IMR-90 (cell line): ENCODE measurements around the gene OR8D4. TPM values are rescaled to one million over a fixed set of nuclear protein-coding genes. Genes with fewer than 3 reads are reported as not detected.

ENCODE experiments used
- ATAC-seq: fragments of 200-7000 bp; cut with Tn5 transposase; 2 replicates; pipeline ENCODE4 v1.9.1; 2020; ENCODE audit warnings: low read depth, mild to moderate bottlenecking, moderate library complexity
- BruUV-seq: library from RNA; stranded (reverse); fragments of 400-500 nt; replicated peaks from 2 replicates; lab custom pipeline; 2021; lab: Mats Ljungman, UMichigan
- CTCF ChIA-PET: fragments of 300-600 bp; formaldehyde crosslinking; extraction: SDS; loops from one replicate; lab custom pipeline; 2021; ENCODE audit warnings: antibody characterized with exemption; lab: Yijun Ruan, JAX
- POLR2A ChIA-PET: fragments of 300-600 bp; sonication (Branson Sonifier 250); formaldehyde crosslinking; loops from one replicate; lab custom pipeline; 2022; ENCODE audit warnings: antibody characterized with exemption; ENCODE audit not compliant: unreplicated experiment; lab: Charles Lee
- DNase-seq: peaks from one replicate; pipeline ENCODE4 v3.0.0; 2013
- H2AFZ ChIP-seq: replicated peaks from 2 replicates; pipeline ENCODE3; 2013; ENCODE audit warnings: low read length, mild to moderate bottlenecking; ENCODE audit not compliant: poor library complexity
- H2AK5ac ChIP-seq: 2 replicates; pipeline ENCODE4 v1.6.1; 2013; ENCODE audit warnings: low read depth, low read length, inconsistent platforms
- H2AK9ac ChIP-seq: replicated peaks from 2 replicates; pipeline ENCODE3; 2013; ENCODE audit warnings: mild to moderate bottlenecking, low read depth, low read length, moderate library complexity; ENCODE audit not compliant: poor library complexity
- H2BK120ac ChIP-seq: 2 replicates; pipeline ENCODE4 v1.6.1; 2013; ENCODE audit warnings: low read depth, low read length, inconsistent platforms
- H2BK15ac ChIP-seq: 3 replicates; pipeline ENCODE4 v1.6.1; 2013; ENCODE audit warnings: low read depth, low read length, inconsistent platforms
- H2BK20ac ChIP-seq: 2 replicates; pipeline ENCODE4 v1.6.1; 2013; ENCODE audit warnings: low read depth, mild to moderate bottlenecking, inconsistent platforms, low read length, moderate library complexity
- H2BK5ac ChIP-seq: 2 replicates; pipeline ENCODE4 v1.6.1; 2013; ENCODE audit warnings: mild to moderate bottlenecking, low read depth, low read length, inconsistent platforms; ENCODE audit not compliant: poor library complexity, severe bottlenecking
- H3K14ac ChIP-seq: replicated peaks from 2 replicates; pipeline ENCODE4 v1.6.1; 2013; ENCODE audit warnings: low read depth, low read length, inconsistent platforms
- H3K18ac ChIP-seq: 2 replicates; pipeline ENCODE4 v1.6.1; 2013; ENCODE audit warnings: low read depth, low read length, control low read depth
- H3K23ac ChIP-seq: 2 replicates; pipeline ENCODE4 v1.6.1; 2013; ENCODE audit warnings: low read depth, low read length, inconsistent platforms
- H3K27ac ChIP-seq: 2 replicates; pipeline ENCODE4 v1.5.1; 2013; ENCODE audit warnings: mild to moderate bottlenecking, control low read depth, low read length; ENCODE audit not compliant: insufficient read depth
- H3K27me3 ChIP-seq: 2 replicates; pipeline ENCODE4 v1.6.1; 2013; ENCODE audit warnings: low read length; ENCODE audit not compliant: control insufficient read depth, insufficient read depth
- H3K36me3 ChIP-seq: 2 replicates; pipeline ENCODE4 v1.6.1; 2013; ENCODE audit warnings: low read length, mixed read lengths; ENCODE audit not compliant: control insufficient read depth, insufficient read depth
- H3K4ac ChIP-seq: 2 replicates; pipeline ENCODE4 v1.6.1; 2013; ENCODE audit warnings: low read depth, low read length, inconsistent platforms
- H3K4me1 ChIP-seq: 2 replicates; pipeline ENCODE4 v1.6.1; 2013; ENCODE audit warnings: low read length, mixed read lengths; ENCODE audit not compliant: control insufficient read depth, insufficient read depth
- H3K4me2 ChIP-seq: 2 replicates; pipeline ENCODE4 v1.6.1; 2013; ENCODE audit warnings: low read depth, mild to moderate bottlenecking, control low read depth, low read length, moderate library complexity
- H3K4me3 ChIP-seq: 2 replicates; pipeline ENCODE4 v1.5.1; 2013; ENCODE audit warnings: low read depth, mild to moderate bottlenecking, control low read depth, low read length, moderate library complexity; ENCODE audit not compliant: insufficient read depth
- H3K56ac ChIP-seq: 2 replicates; pipeline ENCODE4 v1.6.1; 2013; ENCODE audit warnings: low read length, inconsistent platforms; ENCODE audit not compliant: insufficient read depth; ENCODE audit errors: extremely low read depth
- H3K79me1 ChIP-seq, 2 experiments: 2 replicates each; pipeline ENCODE4 v1.6.1; 2013; ENCODE audit warnings: low read length in 2 of 2, inconsistent platforms in 1 of 2, low read depth in 1 of 2
- H3K9ac ChIP-seq: 2 replicates; pipeline ENCODE4 v1.6.1; 2013; ENCODE audit warnings: low read depth, low read length, control low read depth
- H3K9me1 ChIP-seq: 2 replicates; pipeline ENCODE4 v1.6.1; 2013; ENCODE audit warnings: low read length, inconsistent platforms; ENCODE audit not compliant: insufficient read depth
- H3K9me3 ChIP-seq: 2 replicates; pipeline ENCODE4 v1.6.1; 2013; ENCODE audit warnings: low read length; ENCODE audit not compliant: control insufficient read depth, insufficient read depth
- H4K20me1 ChIP-seq: 2 replicates; pipeline ENCODE4 v1.6.1; 2013; ENCODE audit warnings: low read length, inconsistent platforms; ENCODE audit not compliant: insufficient read depth
- H4K5ac ChIP-seq: 2 replicates; pipeline ENCODE4 v1.6.1; 2013; ENCODE audit warnings: mild to moderate bottlenecking, low read depth, low read length, control low read depth
- H4K8ac ChIP-seq, 2 experiments: 2 replicates each; pipeline ENCODE4 v1.6.1; 2013; ENCODE audit warnings: low read depth in 2 of 2, low read length in 2 of 2, control low read depth in 1 of 2, inconsistent platforms in 1 of 2
- H4K91ac ChIP-seq: 2 replicates; pipeline ENCODE4 v1.6.1; 2013; ENCODE audit warnings: low read depth, low read length, inconsistent platforms; ENCODE audit not compliant: insufficient read depth
- BHLHE40 ChIP-seq: fragments of 150-350 bp; IDR thresholded peaks from 2 replicates; pipeline ENCODE4 v1.6.1; 2016; ENCODE audit warnings: mild to moderate bottlenecking, low read depth, low read length
- CTCF ChIP-seq: conservative IDR thresholded peaks from 2 replicates; pipeline ENCODE4 v1.5.1; 2012; ENCODE audit warnings: mild to moderate bottlenecking, low read depth, low read length, improper control_type of control experiment
- POLR2A ChIP-seq: IDR thresholded peaks from 2 replicates; pipeline ENCODE4 v1.6.1; 2012; ENCODE audit warnings: mild to moderate bottlenecking, low read depth, low read length
- RCOR1 ChIP-seq: IDR thresholded peaks from 2 replicates; pipeline ENCODE4 v1.6.1; 2012; ENCODE audit warnings: mild to moderate bottlenecking, low read length, improper control_type of control experiment; ENCODE audit not compliant: insufficient replicate concordance
- SMC3 ChIP-seq: fragments of 150-350 bp; IDR thresholded peaks from 2 replicates; pipeline ENCODE4 v1.6.1; 2016; ENCODE audit warnings: low read depth, mild to moderate bottlenecking, antibody characterized with exemption, low read length, moderate library complexity
- WGBS, 2 experiments: methylation state at CpG; one replicate each; pipeline versions ENCODE4 v1.1.5 to v1.1.7; 2013; ENCODE audit warnings: missing lambda C conversion rate in 2 of 2; ENCODE audit not compliant: insufficient read length in 1 of 2; ENCODE audit errors: extremely low coverage in 2 of 2; 5-methylcytosine and 5-hydroxymethylcytosine counted together
- dilution Hi-C: fragments of 300-500 bp; cut with HindIII; formaldehyde crosslinking; loops from one replicate; pipeline ENCODE4 v1.14.3; 2018; ENCODE audit warnings: low sequenced_read_pairs; ENCODE audit not compliant: unreplicated experiment
- in situ Hi-C: fragments of 300-500 bp; cut with MboI; formaldehyde crosslinking; loops from 3 replicates; pipeline ENCODE4 v1.14.3; 2019; ENCODE audit warnings: low sequenced_read_pairs, inconsistent platforms, mixed read lengths
- intact Hi-C: fragments of 100-400 bp; cut with micrococcal nuclease; formaldehyde crosslinking; loops from 2 replicates; pipeline ENCODE4 v1.10.0; 2022
- polyA plus RNA-seq, 3 experiments: library from polyadenylated mRNA; depleted of rRNA; stranded (reverse); fragments of >200 nt; gene quantifications; 2 replicates each; pipeline ENCODE4 v1.2.3, GENCODE V29; 2012; ENCODE audit warnings: low replicate concordance in 1 of 3
- total RNA-seq: library from RNA; depleted of rRNA; stranded (reverse); fragments of >200 nt; gene quantifications from 2 replicates; pipeline ENCODE4 v1.2.3, GENCODE V29; 2012

The OR8D4 gene
- total and polyA plus RNA-seq, 2 of the 4 experiments (the other 2 are of a cell fraction), result not detected

GRCh38 chr11:123853038-123853437, 48.9 kb upstream of the OR8D4 start:
- no peak overlapping the region for H3K23ac ChIP-seq
- TF ChIP-seq POLR2A (no peak), CTCF (no peak), BHLHE40 (no peak), SMC3 (no peak), RCOR1 (no peak)
- no peaks in the 10 kb centered on the region for H3K27me3 ChIP-seq
- dilution Hi-C loops, result no loop called here
- no peak overlapping the region for H3K27ac ChIP-seq
- ATAC-seq (no peak), DNase-seq (no peak)
- no peak overlapping the region for H3K4ac ChIP-seq
- H3K9ac ChIP-seq, result no peak overlapping the region
- in situ Hi-C loops, result no loop called here
- H2AFZ ChIP-seq, result no peak overlapping the region
- no peaks in the 10 kb centered on the region for H3K9me1 ChIP-seq
- no CpG with 5 or more reads among the region's 2 CpGs for WGBS, 2 experiments
- no peak overlapping the region for H2AK5ac ChIP-seq
- no peak overlapping the region for H3K56ac ChIP-seq
- BruUV-seq, result no TSS peak
- no peak overlapping the region for H3K18ac ChIP-seq
- no peak overlapping the region for H2BK20ac ChIP-seq
- POLR2A ChIA-PET, result no interaction called here
- H3K4me1 ChIP-seq, result no peaks in the 10 kb centered on the region
- CTCF ChIA-PET, result no interaction called here
- no peak overlapping the region for H2AK9ac ChIP-seq
- no peaks in the 10 kb centered on the region for H4K20me1 ChIP-seq
- no peak overlapping the region for H4K91ac ChIP-seq
- no peaks in the 10 kb centered on the region for H3K36me3 ChIP-seq
- H3K9me3 ChIP-seq, result peaks cover 22% of the 10 kb centered on the region
- H3K14ac ChIP-seq, result no peak overlapping the region
- no peaks in the 10 kb centered on the region for H3K79me1 ChIP-seq
- no peak overlapping the region for H2BK120ac ChIP-seq
- no peak overlapping the region for H4K8ac ChIP-seq
- no peak overlapping the region for H3K4me2 ChIP-seq
- intact Hi-C loops, result no loop called here
- H2BK5ac ChIP-seq, result no peak overlapping the region
- no peak overlapping the region for H2BK15ac ChIP-seq
- H4K5ac ChIP-seq, result no peak overlapping the region
- no peak overlapping the region for H3K4me3 ChIP-seq
